ENCODE data around the gene OPCML. TPM values are rescaled to one million over a fixed set of nuclear protein-coding genes. Genes with fewer than 3 reads are reported as not detected.

OPCML gene
- total and polyA plus RNA-seq, 4 donors, result under 0.01 to 0.01 TPM; not detected in 2

DNA sequence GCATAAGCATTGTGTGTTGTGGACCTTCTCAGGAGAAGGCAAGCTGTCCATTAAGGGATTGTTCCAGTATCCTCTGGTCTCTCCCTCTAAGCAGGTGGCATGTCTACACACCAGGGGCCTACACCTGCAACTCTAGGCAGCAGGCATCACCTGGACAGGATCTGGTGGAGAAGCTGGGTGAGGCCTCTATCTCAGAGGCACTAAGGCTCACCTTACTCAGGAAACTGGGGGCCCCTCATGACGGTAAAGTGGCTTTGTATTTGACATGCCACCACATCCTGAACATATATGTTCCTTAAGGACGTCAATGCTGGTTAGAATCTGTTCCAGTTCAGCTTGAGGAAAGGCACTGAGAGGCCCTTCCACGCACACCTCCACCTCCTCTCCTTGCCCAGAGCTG lies 891.3 kb downstream of the OPCML start (continued):
- TF ChIP-seq SP1 (IDR thresholded peaks at IDR 0.05) (no peak), RXRA (IDR thresholded peaks at IDR 0.05) (no peak), YY1 (IDR thresholded peaks at IDR 0.05) (no peak), EGR1 (IDR thresholded peaks at IDR 0.05; ENCODE audit: low read depth in 2 of 2) (no peak), GABPA (IDR thresholded peaks at IDR 0.05 in 1 of 2, conservative IDR thresholded peaks at IDR 0.05 in 1 of 2) (no peak), HNF4A (conservative IDR thresholded peaks at IDR 0.05) (no peak), JUND (IDR thresholded peaks at IDR 0.05) (no peak)
- TF ChIP-seq, protein P1, sequence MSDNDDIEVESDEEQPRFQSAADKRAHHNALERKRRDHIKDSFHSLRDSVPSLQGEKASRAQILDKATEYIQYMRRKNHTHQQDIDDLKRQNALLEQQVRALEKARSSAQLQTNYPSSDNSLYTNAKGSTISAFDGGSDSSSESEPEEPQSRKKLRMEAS (IDR thresholded peaks at IDR 0.05), result no peak

DNA sequence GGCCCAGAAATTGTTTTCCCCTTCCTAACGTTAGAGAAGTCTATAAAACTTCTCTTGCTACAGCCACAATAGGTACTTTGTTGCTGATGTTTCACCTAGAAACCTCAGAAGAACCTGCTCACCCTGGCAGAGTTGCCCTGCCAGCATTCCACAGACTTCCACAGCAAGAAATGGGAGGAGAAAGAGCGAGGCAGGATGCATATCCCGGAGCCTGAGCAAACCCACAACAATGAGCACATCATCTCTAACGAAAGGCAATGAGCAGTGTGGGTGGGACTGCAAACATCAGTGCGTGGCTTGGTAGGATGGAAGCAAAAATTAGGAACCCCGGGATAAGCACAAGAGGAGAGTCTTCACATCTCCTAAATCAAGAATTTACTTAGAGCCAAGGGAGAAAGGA lies 892.3 kb downstream of the OPCML start:
- peaks cover 0 to 5% (median 0%) of the 10 kb centered on the region in 4 donors for H3K27me3 ChIP-seq (ENCODE audit: control insufficient read depth in 4 of 4, insufficient read depth in 4 of 4, low read length in 3 of 4)
- no peak overlapping the region for H3K9ac ChIP-seq (ENCODE audit: low read depth in 1 of 2, low read length in 2 of 2)
- no peak for DNase-seq (ENCODE audit: low spot score)
- no peak overlapping the region for H3K4me3 ChIP-seq (ENCODE audit: low read depth in 1 of 3, low read length in 3 of 3)
- 77% methylated on average over 6 of the region's 6 CpGs for WGBS
- TF ChIP-seq SP1 (IDR thresholded peaks at IDR 0.05) (no peak), GABPA (IDR thresholded peaks at IDR 0.05 in 1 of 2, conservative IDR thresholded peaks at IDR 0.05 in 1 of 2) (no peak), HNF4A (conservative IDR thresholded peaks at IDR 0.05) (no peak), YY1 (IDR thresholded peaks at IDR 0.05) (no peak), RAD21 (IDR thresholded peaks at IDR 0.05) (no peak), HNF4G (IDR thresholded peaks at IDR 0.05) (no peak), TAF1 (conservative IDR thresholded peaks at IDR 0.05) (no peak), FOXA1 (IDR thresholded peaks at IDR 0.05) (no peak), NR2F2 (IDR thresholded peaks at IDR 0.05) (no peak), FOXA2 (IDR thresholded peaks at IDR 0.05) (no peak)
- TF ChIP-seq, protein P2, sequence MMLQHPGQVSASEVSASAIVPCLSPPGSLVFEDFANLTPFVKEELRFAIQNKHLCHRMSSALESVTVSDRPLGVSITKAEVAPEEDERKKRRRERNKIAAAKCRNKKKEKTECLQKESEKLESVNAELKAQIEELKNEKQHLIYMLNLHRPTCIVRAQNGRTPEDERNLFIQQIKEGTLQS (IDR thresholded peaks at IDR 0.05), result no peak
- TF ChIP-seq, protein P3, sequence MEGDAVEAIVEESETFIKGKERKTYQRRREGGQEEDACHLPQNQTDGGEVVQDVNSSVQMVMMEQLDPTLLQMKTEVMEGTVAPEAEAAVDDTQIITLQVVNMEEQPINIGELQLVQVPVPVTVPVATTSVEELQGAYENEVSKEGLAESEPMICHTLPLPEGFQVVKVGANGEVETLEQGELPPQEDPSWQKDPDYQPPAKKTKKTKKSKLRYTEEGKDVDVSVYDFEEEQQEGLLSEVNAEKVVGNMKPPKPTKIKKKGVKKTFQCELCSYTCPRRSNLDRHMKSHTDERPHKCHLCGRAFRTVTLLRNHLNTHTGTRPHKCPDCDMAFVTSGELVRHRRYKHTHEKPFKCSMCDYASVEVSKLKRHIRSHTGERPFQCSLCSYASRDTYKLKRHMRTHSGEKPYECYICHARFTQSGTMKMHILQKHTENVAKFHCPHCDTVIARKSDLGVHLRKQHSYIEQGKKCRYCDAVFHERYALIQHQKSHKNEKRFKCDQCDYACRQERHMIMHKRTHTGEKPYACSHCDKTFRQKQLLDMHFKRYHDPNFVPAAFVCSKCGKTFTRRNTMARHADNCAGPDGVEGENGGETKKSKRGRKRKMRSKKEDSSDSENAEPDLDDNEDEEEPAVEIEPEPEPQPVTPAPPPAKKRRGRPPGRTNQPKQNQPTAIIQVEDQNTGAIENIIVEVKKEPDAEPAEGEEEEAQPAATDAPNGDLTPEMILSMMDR (IDR thresholded peaks at IDR 0.05; ENCODE audit: low read depth, low read length, missing input control), result no peak
- TF ChIP-seq, protein P4, sequence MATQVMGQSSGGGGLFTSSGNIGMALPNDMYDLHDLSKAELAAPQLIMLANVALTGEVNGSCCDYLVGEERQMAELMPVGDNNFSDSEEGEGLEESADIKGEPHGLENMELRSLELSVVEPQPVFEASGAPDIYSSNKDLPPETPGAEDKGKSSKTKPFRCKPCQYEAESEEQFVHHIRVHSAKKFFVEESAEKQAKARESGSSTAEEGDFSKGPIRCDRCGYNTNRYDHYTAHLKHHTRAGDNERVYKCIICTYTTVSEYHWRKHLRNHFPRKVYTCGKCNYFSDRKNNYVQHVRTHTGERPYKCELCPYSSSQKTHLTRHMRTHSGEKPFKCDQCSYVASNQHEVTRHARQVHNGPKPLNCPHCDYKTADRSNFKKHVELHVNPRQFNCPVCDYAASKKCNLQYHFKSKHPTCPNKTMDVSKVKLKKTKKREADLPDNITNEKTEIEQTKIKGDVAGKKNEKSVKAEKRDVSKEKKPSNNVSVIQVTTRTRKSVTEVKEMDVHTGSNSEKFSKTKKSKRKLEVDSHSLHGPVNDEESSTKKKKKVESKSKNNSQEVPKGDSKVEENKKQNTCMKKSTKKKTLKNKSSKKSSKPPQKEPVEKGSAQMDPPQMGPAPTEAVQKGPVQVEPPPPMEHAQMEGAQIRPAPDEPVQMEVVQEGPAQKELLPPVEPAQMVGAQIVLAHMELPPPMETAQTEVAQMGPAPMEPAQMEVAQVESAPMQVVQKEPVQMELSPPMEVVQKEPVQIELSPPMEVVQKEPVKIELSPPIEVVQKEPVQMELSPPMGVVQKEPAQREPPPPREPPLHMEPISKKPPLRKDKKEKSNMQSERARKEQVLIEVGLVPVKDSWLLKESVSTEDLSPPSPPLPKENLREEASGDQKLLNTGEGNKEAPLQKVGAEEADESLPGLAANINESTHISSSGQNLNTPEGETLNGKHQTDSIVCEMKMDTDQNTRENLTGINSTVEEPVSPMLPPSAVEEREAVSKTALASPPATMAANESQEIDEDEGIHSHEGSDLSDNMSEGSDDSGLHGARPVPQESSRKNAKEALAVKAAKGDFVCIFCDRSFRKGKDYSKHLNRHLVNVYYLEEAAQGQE (IDR thresholded peaks at IDR 0.05), result no peak
- no peaks in the 10 kb centered on the region for H3K36me3 ChIP-seq (ENCODE audit: control insufficient read depth in 4 of 4, insufficient read depth in 3 of 4, low read depth in 1 of 4, low read length in 3 of 4)
- H3K9me3 ChIP-seq (ENCODE audit: control insufficient read depth in 4 of 4, low read length in 3 of 4), result no peaks in the 10 kb centered on the region
- no peaks in the 10 kb centered on the region for H3K4me1 ChIP-seq (ENCODE audit: control insufficient read depth in 4 of 4, insufficient read depth in 4 of 4, low read length in 3 of 4)
- no peak overlapping the region for H3K27ac ChIP-seq (ENCODE audit: low read depth in 1 of 2, low read length in 2 of 2)

DNA sequence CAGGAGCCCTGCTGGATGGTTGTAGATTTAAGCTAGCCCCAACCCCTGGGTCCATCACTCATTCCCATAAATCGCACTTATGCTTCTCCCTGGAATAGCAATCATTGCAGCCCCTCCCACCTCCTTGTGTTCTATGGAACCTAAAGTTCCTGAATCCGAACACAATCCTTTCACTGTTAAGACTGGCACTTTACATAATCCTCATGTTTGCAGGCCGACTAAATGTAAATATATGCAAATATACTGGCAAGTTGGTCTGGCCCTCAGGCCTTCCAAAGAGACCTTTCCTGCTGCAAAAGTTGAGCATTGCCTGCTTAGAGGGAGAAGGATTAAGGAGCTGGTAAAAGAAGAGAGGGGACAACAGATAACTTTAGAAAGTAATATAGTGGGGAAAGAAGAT lies 892.9 kb downstream of the OPCML start:
- no peak overlapping the region for H3K4me3 ChIP-seq (ENCODE audit: low read depth in 1 of 3, low read length in 3 of 3)
- H3K36me3 ChIP-seq (ENCODE audit: control insufficient read depth in 4 of 4, insufficient read depth in 3 of 4, low read depth in 1 of 4, low read length in 3 of 4), result no peaks in the 10 kb centered on the region
- no peak overlapping the region for H3K27ac ChIP-seq (ENCODE audit: low read depth in 1 of 2, low read length in 2 of 2)
- H3K27me3 ChIP-seq (ENCODE audit: control insufficient read depth in 4 of 4, insufficient read depth in 4 of 4, low read length in 3 of 4), result peaks cover 0 to 5% (median 0%) of the 10 kb centered on the region in 4 donors
- no peak for DNase-seq (ENCODE audit: low spot score)
- 60% methylated on average over 3 of the region's 3 CpGs for WGBS
- no peaks in the 10 kb centered on the region for H3K4me1 ChIP-seq (ENCODE audit: control insufficient read depth in 4 of 4, insufficient read depth in 4 of 4, low read length in 3 of 4)
- no peak for TF ChIP-seq FOXA1 (IDR thresholded peaks at IDR 0.05)
- no peak overlapping the region for H3K9ac ChIP-seq (ENCODE audit: low read depth in 1 of 2, low read length in 2 of 2)
- no peaks in the 10 kb centered on the region for H3K9me3 ChIP-seq (ENCODE audit: control insufficient read depth in 4 of 4, low read length in 3 of 4)
